Trophoblast cell (in vitro differentiated cells and primary cell): Measurements from ENCODE around the gene PTCSC3.
A peak's percentile ranks its signal among the peaks of the same experiment; 100 is the strongest.

Experiments
- DNase-seq, 2 donors: peaks; one replicate each; pipeline ENCODE4 v3.0.0-alpha.2; 2016
- H2AFZ ChIP-seq: 2 replicates; pipeline ENCODE4 v1.6.1; 2013; ENCODE audit warnings: low read length, moderate library complexity, mild to moderate bottlenecking; ENCODE audit not compliant: insufficient read depth, poor library complexity
- H2AK5ac ChIP-seq: 2 replicates; pipeline ENCODE4 v1.6.1; 2013; ENCODE audit warnings: mild to moderate bottlenecking, low read length
- H2BK120ac ChIP-seq: 2 replicates; pipeline ENCODE4 v1.6.1; 2013; ENCODE audit warnings: low read length, mild to moderate bottlenecking, moderate library complexity; ENCODE audit not compliant: insufficient read depth, poor library complexity
- H2BK12ac ChIP-seq: 2 replicates; pipeline ENCODE4 v1.6.1; 2013; ENCODE audit warnings: mild to moderate bottlenecking, low read length, moderate library complexity
- H2BK5ac ChIP-seq: 2 replicates; pipeline ENCODE4 v1.6.1; 2013; ENCODE audit warnings: low read length, low read depth, moderate library complexity, mild to moderate bottlenecking; ENCODE audit not compliant: poor library complexity
- H3K14ac ChIP-seq: 2 replicates; pipeline ENCODE4 v1.6.1; 2013; ENCODE audit warnings: mild to moderate bottlenecking, low read length
- H3K18ac ChIP-seq: 2 replicates; pipeline ENCODE4 v1.6.1; 2013; ENCODE audit warnings: mild to moderate bottlenecking, low read length
- H3K23ac ChIP-seq: 2 replicates; pipeline ENCODE4 v1.6.1; 2013; ENCODE audit warnings: low read length
- H3K27ac ChIP-seq: 2 replicates; pipeline ENCODE4 v1.5.1; 2013; ENCODE audit warnings: low read depth, mild to moderate bottlenecking, inconsistent platforms, low read length, moderate library complexity
- H3K27me3 ChIP-seq: 2 replicates; pipeline ENCODE4 v1.6.1; 2013; ENCODE audit warnings: inconsistent platforms, mild to moderate bottlenecking, low read length, moderate library complexity; ENCODE audit not compliant: insufficient read depth
- H3K36me3 ChIP-seq, 2 experiments: 1 replicate in 1 of 2; 2 replicates in 1 of 2; pipeline ENCODE4 v1.6.1; 2013; ENCODE audit warnings: low read length in 2 of 2, mild to moderate bottlenecking in 2 of 2, moderate library complexity in 1 of 2; ENCODE audit not compliant: insufficient read depth in 2 of 2, control insufficient read depth in 1 of 2
- H3K4ac ChIP-seq: 2 replicates; pipeline ENCODE4 v1.6.1; 2013; ENCODE audit warnings: low read depth, mild to moderate bottlenecking, low read length, moderate library complexity
- H3K4me1 ChIP-seq, 2 experiments: 1 replicate in 1 of 2; 2 replicates in 1 of 2; pipeline ENCODE4 v1.6.1; 2013; ENCODE audit warnings: low read length in 2 of 2, mild to moderate bottlenecking in 2 of 2, moderate library complexity in 1 of 2; ENCODE audit not compliant: insufficient read depth in 2 of 2, control insufficient read depth in 1 of 2
- H3K4me2 ChIP-seq: 2 replicates; pipeline ENCODE4 v1.6.1; 2013; ENCODE audit warnings: inconsistent platforms, mild to moderate bottlenecking, low read length, moderate library complexity
- H3K4me3 ChIP-seq: 2 replicates; pipeline ENCODE4 v1.5.1; 2013; ENCODE audit warnings: mild to moderate bottlenecking, low read depth, low read length, inconsistent platforms
- H3K79me1 ChIP-seq: one replicate; pipeline ENCODE4 v1.6.1; 2013; ENCODE audit warnings: low read length
- H3K79me2 ChIP-seq: 2 replicates; pipeline ENCODE4 v1.6.1; 2013; ENCODE audit warnings: low read length, mild to moderate bottlenecking; ENCODE audit not compliant: control insufficient read depth, insufficient read depth, poor library complexity
- H3K9ac ChIP-seq: 2 replicates; pipeline ENCODE4 v1.6.1; 2013; ENCODE audit warnings: mild to moderate bottlenecking, low read length
- H3K9me3 ChIP-seq: 2 replicates; pipeline ENCODE4 v1.6.1; 2013; ENCODE audit warnings: low read depth, mild to moderate bottlenecking, control low read depth, inconsistent platforms, low read length; ENCODE audit not compliant: insufficient read depth
- H4K12ac ChIP-seq: 2 replicates; pipeline ENCODE4 v1.6.1; 2013; ENCODE audit warnings: low read depth, mild to moderate bottlenecking, low read length, moderate library complexity
- H4K8ac ChIP-seq: 2 replicates; pipeline ENCODE4 v1.6.1; 2013; ENCODE audit warnings: low read depth, mild to moderate bottlenecking, low read length, moderate library complexity
- H4K91ac ChIP-seq: one replicate; pipeline ENCODE4 v1.6.1; 2013; ENCODE audit warnings: low read depth, mild to moderate bottlenecking, low read length, moderate library complexity
- WGBS: extraction: QIAGEN DNeasy Blood & Tissue Kit; methylation state at CpG from one replicate; pipeline ENCODE4 v1.1.7; 2013; ENCODE audit warnings: missing lambda C conversion rate; ENCODE audit not compliant: insufficient read length, insufficient coverage; ENCODE audit errors: extremely low coverage; 5-methylcytosine and 5-hydroxymethylcytosine counted together

Gene PTCSC3

DNA sequence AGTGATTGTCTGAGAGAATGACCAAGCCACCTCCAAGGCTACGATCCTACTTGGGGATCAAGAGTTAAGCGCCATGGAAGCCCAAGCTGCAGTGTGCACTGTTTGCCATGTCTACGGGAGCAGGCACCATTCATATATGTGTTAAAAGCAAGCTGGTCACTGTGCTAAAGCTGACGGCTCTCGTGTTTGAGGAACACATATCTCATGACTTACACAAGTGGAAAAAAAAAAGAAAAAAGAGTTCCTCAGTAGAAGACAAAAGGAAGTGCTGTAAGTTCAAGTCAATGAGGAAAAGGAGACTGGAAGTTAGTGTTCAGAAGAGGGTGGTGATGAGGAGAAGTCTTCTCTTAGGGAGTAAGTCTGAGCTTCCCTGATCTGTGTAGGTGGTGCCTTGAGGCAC is 4.9 kb upstream of the PTCSC3 start:
- DNase-seq: no peak
- Histone ChIP-seq H3K4ac (no peak overlapping the region), H3K9me3 (no peaks in the 10 kb centered on the region), H2AK5ac (no peak overlapping the region), H2BK12ac (no peak overlapping the region), H3K14ac (no peak overlapping the region), H2AFZ (no peak overlapping the region), H3K27me3 (no peaks in the 10 kb centered on the region), H3K27ac (no peak overlapping the region), H3K4me3 (peak overlapping the region; percentile 49), H3K18ac (no peak overlapping the region), H4K8ac (no peak overlapping the region), H2BK5ac (no peak overlapping the region), H3K79me2 (no peaks in the 10 kb centered on the region), H3K9ac (no peak overlapping the region), H4K12ac (no peak overlapping the region), H4K91ac (no peak overlapping the region), H3K23ac (no peak overlapping the region), H3K4me2 (no peak overlapping the region), H3K36me3 (no peaks in the 10 kb centered on the region), H3K4me1 (no peaks in the 10 kb centered on the region), H2BK120ac (no peak overlapping the region), H3K79me1 (no peaks in the 10 kb centered on the region)
- no CpG with 5 or more reads among the region's 5 CpGs for WGBS

DNA sequence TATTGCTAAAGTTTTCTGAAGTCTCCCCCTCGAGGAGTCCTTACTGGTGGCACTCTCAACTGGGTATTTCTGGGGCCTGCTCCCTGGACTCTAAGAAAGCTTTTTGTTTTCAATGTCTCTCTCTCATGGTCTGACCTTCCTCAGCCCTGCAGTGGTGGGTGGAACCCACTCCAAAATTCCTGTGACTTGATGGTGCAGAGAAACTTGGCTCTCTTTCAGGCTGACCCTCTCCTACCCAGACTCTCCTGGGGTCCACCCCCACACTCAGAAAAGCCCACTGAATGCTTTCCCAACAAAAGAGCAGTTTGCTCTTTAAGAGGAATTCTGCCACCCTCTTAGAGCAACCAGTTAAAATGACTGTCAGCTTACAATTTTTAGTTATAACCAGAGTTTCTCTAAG is 967 bp upstream of the PTCSC3 start:
- H2BK12ac ChIP-seq: no peak overlapping the region
- no peaks in the 10 kb centered on the region for H3K9me3 ChIP-seq
- H3K27me3 ChIP-seq: no peaks in the 10 kb centered on the region
- no peak overlapping the region for H3K4ac ChIP-seq
- H3K36me3 ChIP-seq: no peaks in the 10 kb centered on the region
- H2BK120ac ChIP-seq: no peak overlapping the region
- no CpG with 5 or more reads among the region's 1 CpG for WGBS
- H3K4me1 ChIP-seq: no peaks in the 10 kb centered on the region
- no peak overlapping the region for H2BK5ac ChIP-seq
- H3K4me3 ChIP-seq: no peak overlapping the region
- no peak overlapping the region for H4K12ac ChIP-seq
- no peak overlapping the region for H4K8ac ChIP-seq
- H2AK5ac ChIP-seq: no peak overlapping the region
- H3K27ac ChIP-seq: no peak overlapping the region
- no peak overlapping the region for H3K23ac ChIP-seq
- no peak overlapping the region for H3K14ac ChIP-seq
- no peak overlapping the region for H4K91ac ChIP-seq
- H3K9ac ChIP-seq: no peak overlapping the region
- no peak overlapping the region for H3K4me2 ChIP-seq
- H3K79me1 ChIP-seq: no peaks in the 10 kb centered on the region
- DNase-seq: no peak
- no peak overlapping the region for H2AFZ ChIP-seq
- no peaks in the 10 kb centered on the region for H3K79me2 ChIP-seq
- H3K18ac ChIP-seq: no peak overlapping the region

DNA sequence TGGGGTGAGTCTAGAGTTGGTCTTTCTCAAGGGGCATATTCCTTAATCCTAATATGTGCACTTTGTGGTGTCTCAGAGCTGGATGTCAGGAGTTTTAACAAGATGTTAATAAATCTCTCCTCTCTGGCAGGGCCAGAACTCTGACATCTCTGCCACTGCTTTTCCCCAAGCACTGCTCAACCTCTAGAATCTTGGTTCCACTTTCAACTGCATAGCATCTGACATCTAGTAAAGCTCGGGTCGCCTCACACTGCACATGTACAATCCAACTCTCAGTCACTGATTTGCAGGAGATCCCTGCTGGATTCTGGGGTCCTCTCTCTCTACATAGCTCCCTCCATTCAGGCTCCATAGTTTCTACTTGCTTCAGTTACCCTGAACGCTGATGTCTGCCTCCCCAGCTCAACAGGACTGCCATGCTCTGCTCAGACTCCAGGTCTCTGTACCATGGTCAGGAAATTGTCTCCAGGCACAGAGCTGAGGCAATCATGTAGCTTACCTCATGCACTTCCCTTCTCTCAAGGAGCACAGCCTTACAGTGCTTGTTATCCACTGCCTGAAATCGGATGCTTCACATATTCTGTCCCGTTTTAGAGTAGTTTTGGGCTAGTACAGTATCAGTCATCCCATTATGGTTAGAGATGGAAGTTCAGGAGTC is 1.6 kb downstream of the PTCSC3 start:
- Histone ChIP-seq H3K4me3 (no peak overlapping the region), H3K36me3 (no peaks in the 10 kb centered on the region), H2BK5ac (no peak overlapping the region), H2AK5ac (no peak overlapping the region), H4K12ac (no peak overlapping the region), H3K9me3 (no peaks in the 10 kb centered on the region), H3K27ac (no peak overlapping the region), H3K9ac (no peak overlapping the region), H3K4ac (no peak overlapping the region), H4K8ac (no peak overlapping the region), H3K18ac (no peak overlapping the region), H4K91ac (no peak overlapping the region), H2AFZ (no peak overlapping the region), H2BK12ac (no peak overlapping the region), H3K79me2 (no peaks in the 10 kb centered on the region), H3K4me1 (no peaks in the 10 kb centered on the region), H2BK120ac (no peak overlapping the region), H3K79me1 (no peaks in the 10 kb centered on the region), H3K4me2 (no peak overlapping the region), H3K14ac (no peak overlapping the region), H3K27me3 (no peaks in the 10 kb centered on the region), H3K23ac (no peak overlapping the region)
- no CpG with 5 or more reads among the region's 5 CpGs for WGBS
- no peak for DNase-seq

DNA sequence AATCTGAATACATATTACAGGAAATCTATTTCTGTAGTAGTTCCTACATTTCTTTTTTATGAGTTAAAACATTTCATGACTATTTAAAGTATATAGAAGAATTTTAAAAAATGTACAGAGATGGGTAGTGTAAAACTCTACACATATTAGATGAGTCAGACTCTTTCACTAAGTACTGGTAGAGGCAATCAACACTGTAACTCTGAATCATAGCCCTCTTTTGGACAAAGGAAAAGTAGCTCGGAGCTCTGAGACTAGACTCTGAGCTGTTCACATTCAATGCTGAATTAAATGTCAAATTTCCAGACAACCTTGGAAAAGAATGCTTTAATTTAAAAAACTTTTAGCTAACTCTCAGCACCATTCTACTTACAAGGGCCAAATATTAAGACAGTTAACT is 3.4 kb downstream of the PTCSC3 start:
- Histone ChIP-seq H2BK5ac (no peak overlapping the region), H3K14ac (no peak overlapping the region), H2BK12ac (no peak overlapping the region), H3K9ac (no peak overlapping the region), H4K12ac (no peak overlapping the region), H3K9me3 (no peaks in the 10 kb centered on the region), H2AK5ac (no peak overlapping the region), H3K27me3 (no peaks in the 10 kb centered on the region), H4K8ac (no peak overlapping the region), H3K4me1 (no peaks in the 10 kb centered on the region), H3K36me3 (no peaks in the 10 kb centered on the region), H3K4me3 (no peak overlapping the region), H3K4me2 (no peak overlapping the region), H3K4ac (no peak overlapping the region), H3K79me2 (no peaks in the 10 kb centered on the region), H3K27ac (no peak overlapping the region), H3K23ac (no peak overlapping the region), H2AFZ (no peak overlapping the region), H3K18ac (no peak overlapping the region), H3K79me1 (no peaks in the 10 kb centered on the region), H2BK120ac (no peak overlapping the region), H4K91ac (no peak overlapping the region)
- no CpG with 5 or more reads among the region's 1 CpG for WGBS
- no peak for DNase-seq
